Measurements from ENCODE around the gene SPECC1L. TPM values are rescaled to one million over a fixed set of nuclear protein-coding genes. Genes with fewer than 3 reads are reported as not detected.
"Not testable (repeated sequence)": the region's sequence is repeated elsewhere in the genome, so short reads cannot be mapped to it uniquely, and the experiment has no call there.

SPECC1L gene
- total RNA-seq, 1 donor from 2014 or later = 39.6 TPM

DNA sequence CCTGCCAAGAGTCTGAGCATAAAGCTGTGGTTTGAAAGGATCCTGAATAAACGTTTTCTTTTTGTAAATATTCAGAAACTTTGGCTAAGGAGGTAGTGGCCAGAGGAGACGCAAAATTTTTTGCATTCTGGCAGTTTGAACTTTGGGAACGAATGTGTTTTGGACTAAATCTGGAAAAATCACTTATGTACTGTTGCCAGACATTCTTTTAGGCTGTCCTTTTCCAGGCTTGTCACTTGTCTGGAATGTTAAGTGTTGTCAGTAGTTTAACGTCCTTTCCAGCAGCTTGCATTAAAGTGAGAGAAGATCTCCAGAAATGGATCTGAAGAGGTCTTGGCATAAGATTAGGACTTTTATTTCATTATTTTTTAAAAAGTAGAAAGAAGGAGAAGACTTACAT, 18.5 kb downstream of the SPECC1L start:
- peak; percentile 82 for DNase-seq

DNA sequence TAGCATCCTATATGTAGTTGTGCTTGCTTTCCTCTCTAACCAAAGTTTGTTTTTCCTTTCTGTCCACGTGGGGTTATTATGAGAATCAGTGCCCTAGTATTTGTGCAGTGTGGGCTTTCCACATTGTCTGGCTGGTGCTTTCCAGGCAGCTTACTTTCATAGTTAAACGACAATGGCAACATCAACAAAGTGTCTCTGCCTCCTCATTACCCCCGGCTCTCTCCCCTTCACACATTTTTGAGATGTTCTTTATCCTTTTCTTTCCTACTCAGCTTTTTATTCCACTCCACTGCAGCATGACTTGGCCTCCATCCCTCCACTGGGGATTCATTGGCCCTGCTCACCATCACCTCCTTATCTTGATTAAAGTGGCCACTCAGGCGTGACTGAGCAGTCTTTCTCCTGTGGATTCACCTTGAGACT, 19.1 kb downstream of the SPECC1L start:
- peak; percentile 7 for DNase-seq

DNA sequence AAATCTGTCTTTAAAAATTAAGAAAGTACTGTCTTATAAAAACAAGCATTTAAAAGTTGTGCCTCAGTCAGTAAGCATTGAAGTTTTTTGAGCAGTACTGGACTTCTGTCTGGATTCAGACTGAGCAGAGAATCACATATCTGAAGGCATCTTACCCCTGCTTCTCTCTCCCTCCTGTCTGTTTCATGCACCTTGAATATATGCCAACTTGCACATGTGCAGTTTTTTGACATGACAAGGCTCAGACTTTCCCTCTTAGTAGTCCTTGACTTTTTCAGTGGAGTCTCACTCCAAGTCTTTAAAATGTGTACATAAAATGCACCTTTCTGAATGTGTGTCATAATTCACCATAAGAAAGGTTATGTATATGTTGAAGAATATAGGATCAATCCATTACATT, 19.8 kb downstream of the SPECC1L start:
- peak; percentile 22 for DNase-seq

DNA sequence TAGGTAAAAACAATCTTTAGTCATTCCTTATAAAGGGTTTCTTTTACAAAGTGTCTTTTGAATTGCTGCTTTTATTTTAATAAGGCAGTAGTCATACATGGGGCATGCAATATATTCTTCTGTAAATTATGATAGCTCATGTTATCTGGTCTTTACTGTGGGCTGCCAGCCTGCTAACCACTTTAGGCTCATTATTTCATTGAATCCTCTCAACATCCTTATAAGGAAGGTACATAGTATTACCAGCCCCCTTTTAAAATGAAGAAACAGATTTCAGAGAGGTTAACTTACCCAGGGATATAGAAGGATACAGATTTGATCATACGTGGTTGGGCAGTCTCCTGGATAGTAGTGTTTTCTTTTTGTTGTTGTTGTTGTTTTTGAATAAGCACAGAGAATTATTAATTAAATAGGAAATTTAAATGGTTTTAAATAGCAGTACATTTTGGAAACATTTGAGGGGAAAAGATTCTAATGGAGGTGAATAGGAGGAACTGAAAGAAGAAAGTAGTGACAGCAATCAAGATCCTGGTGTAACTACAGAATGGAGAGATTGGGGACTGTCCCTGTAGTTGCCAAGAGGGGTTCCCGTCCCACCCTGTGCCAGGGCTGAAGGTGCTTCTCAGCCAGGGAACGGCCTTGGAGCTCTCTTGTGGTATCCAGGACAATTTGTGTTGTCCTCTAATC, 21.0 kb downstream of the SPECC1L start:
- DNase-seq = no peak

DNA sequence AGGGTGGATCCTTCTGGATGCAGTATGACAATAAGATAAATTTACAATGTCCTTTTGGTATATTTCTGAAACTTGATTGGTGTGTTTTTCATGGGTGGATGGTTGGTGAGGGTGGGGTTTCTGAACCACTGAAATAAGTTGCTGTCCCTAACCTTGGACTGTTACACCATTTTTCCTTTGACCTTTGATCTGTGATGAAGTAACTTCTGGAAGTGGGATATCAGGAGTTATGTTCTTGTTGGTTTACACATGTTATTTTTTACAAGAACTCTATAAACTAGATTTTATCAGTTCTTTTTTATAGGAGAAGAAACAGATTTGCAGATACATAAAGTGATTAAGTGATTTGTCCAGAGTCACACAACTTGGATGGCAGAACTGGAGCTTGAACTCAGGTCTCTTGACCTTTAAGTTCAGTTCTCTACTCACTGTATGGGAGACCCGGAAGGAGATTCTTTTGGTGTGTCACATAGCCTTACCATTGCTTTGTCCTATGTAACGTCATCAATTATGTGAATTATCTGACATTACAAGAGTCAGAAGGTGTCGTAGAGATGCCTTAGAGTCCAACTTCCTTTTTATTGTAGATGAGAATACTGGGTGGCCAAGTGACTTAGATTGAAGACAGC, 21.7 kb downstream of the SPECC1L start:
- DNase-seq = not testable (repeated sequence)

DNA sequence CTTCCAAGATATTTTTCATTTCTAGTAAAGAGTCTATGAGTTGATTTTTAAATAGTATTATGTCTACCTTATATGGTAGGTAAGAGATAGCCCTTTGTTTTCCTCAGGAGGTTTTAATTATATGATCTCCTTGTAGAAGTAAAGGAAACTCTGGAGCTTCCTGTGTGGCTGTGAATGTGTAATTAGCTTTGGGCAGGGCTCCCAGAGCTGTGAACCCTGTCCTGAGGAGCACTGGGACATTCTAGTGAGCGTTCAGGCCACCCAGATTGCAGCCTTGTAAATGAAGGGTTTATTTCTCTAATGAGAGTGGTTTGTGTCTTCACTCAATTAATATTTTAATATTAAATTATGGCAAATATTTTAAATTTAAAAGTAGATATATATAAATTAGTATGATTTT, 24.3 kb downstream of the SPECC1L start:
- not testable (repeated sequence) for DNase-seq

DNA sequence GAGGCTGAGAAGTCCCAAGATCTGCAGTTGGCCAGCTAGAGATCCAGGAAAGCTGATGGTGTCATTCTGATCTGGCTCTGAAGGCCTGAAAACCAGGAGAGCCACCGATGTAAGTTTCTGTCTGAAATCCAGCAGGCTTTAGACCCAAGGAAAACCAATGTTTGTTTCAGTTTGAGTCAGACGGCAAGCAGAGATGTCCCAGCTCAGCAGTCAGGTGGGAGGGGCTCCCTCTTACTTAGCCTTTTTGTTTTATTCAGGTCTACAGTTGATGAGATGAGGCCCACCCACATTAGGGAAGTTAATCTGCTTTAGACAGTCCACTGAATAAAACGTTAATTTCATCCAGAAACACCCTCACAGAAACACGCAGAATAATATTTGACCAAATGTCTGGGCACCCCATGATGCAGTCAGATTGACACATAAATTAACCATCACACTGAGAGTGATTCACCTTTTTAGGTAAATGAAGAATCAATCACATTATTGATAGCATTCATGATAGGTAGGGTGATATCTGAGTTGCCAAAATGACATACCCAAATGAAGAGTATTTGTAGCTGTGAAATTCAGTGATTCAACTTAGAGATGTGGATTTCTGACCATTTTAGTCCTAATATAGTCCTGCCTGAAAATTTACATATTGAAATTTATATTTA, 28.0 kb downstream of the SPECC1L start:
- DNase-seq = not testable (repeated sequence)

DNA sequence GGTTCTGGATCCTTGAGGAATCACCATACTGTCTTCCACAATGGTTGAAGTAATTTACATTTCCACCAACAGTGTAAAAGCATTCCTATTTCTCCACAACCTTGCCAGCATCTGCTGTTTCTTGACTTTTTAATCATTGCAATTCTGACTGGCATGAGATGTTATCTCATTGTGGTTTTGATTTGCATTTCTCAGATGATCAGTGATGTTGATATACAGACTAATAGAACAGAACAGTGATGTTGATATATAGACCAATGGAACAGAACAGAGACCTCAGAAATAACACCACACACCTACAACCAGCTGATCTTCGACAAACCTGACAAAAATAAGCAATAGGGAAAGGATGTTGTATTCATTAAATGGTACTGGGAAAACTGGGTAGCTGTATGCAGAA, 29.9 kb downstream of the SPECC1L start:
- DNase-seq = not testable (repeated sequence)

DNA sequence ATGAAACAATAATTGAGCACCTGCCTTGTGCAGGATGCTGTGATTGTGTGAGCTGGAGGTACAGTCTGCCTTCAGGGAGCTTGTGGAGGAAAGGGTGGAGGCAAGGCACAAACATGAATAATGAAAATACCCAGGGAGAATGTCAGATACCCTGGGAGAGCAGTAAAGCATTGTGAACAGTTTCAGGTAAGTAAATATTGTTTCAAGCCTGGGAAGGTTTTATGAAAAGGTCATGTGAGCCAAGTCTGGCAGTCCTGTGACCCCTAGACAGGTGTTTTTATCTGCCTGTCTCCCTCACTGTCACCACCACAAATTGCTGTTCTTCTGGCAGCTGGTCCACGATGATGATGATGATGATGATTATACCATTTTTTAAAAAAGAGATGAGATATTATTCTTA, 32.0 kb downstream of the SPECC1L start:
- no peak for DNase-seq

DNA sequence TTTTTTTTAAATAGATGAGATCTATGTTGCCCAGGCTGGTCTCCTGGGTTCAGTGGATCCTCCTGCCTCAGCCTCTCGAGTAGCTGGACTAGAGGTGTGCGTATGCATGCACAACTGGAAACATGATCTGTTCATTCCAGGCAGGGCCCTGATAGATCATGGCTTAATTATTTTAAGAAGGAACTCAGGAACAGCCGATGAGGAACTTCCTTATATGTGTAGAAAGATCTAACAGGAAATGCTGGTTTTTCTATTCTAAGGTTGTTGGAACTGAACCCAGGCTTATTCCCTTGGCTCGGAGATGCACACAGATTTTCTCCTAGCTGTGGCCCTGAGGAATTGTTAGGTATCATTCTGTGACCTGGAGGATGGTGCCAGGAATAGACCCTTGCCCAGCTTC, 32.4 kb downstream of the SPECC1L start:
- DNase-seq = no peak

DNA sequence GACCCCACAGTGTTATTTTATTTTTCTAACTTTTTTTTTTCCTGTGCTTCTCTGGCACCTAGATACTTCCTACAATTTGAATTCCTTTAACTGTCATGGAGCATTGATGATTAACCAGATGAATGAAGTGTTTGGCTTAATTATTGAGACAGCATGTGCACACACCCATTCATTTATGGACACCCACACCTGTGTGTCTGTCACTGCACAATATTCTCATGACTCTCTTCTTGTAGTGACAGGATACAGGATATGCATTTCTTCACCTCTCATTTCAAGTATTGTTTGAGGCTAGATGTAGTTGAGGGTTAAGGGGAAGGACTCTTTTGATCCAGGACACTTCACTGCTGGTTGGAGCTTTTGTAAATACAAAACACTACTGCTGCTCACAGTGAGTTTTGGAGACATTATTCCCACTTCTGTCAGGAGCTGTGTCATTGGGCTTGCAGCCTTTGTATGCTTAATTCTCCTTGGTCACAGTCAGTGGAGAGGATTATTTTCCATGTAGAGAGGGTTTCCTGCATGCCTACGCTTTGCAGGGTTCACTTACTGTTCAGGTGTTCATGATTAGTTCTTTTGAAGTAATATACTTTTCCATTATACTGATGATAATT, 33.5 kb downstream of the SPECC1L start:
- DNase-seq = no peak

DNA sequence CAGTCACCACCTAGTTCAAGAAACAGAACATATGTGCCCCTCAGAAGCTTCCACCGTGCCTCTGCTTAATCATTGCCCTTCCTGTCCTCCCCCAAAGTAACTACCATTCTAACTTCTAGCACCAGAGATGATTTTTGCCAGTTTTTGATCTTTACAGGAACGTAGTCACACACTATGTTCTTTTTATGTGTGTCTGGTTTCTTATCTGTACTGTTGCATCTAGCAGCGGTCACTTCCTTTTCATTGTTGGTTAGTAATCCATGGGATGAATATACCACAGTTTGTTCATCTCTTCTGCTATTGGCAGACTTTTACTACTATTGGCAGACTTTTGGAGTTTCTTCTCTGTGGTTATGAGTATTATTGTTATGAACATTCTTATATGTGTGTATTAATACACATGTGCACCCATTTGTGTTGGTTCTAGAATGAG, 34.6 kb downstream of the SPECC1L start:
- no peak for DNase-seq

DNA sequence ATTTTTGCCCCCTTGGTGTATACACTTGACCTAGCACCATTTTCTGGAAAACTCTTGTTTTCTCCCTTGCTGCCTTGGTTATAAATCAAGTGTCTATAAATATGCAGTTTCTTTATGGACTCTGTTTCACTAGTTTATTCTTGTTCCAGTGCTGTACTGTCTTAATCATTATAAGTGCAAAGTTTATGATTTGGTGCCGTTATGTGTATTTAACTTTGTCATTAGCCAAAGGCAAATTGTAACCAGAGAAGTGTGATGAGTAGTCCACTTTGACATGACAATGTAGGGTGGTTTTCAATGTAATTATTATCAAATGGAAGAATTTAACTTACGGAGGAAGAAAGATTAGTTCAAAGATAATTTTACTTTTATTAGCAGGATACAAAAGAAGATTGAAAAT, 40.3 kb downstream of the SPECC1L start:
- no peak for DNase-seq

DNA sequence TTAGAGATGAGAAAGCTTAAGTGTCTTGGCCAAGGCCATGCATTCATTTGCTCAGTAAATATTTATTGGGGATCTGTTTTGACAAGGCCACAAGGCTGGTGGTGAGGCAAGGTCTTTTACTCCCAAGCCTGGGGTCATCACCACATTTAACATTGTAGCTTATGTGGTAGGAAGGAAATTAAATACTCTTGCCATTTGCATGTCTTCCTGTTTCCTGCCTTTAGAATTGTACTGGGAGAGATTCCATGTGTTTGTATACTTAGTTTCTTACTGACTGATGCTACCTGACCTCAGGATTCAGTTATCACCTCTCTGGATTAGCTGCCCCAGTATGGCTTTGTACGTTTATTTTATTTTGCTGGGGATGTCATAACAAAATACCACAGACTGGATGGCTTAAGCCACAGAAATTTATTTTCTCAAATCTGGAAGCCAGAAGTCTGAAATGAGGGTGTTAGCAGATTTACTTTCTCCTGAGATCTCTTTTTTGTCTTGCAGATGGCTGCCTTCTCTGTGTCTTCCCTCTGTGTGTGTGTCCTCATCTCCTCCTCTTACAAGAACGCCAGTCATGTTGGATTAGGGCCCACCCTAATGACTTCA, 44.8 kb downstream of the SPECC1L start:
- DNase-seq = no peak

DNA sequence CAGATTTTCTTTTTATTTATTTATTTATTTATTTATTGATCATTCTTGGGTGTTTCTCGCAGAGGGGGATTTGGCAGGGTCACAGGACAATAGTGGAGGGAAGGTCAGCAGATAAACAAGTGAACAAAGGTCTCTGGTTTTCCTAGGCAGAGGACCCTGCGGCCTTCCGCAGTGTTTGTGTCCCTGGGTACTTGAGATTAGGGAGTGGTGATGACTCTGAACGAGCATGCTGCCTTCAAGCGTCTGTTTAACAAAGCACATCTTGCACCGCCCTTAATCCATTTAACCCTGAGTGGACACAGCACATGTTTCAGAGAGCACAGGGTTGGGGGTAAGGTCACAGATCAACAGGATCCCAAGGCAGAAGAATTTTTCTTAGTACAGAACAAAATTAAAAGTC, 45.6 kb downstream of the SPECC1L start:
- DNase-seq = not testable (repeated sequence)

DNA sequence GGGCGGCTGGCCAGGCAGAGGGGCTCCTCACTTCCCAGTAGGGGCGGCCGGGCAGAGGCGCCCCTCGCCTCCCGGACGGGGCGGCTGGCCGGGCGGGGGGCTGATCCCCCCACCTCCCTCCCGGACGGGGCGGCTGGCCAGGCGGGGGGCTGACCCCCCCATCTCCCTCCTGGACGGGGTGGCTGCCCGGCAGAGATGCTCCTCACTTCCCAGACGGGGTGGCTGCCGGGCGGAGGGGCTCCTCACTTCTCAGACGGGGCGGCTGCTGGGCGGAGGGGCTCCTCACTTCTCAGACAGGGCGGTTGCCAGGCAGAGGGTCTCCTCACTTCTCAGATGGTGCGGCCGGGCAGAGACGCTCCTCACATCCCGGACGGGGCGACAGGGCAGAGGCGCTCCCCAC, 46.9 kb downstream of the SPECC1L start:
- not testable (repeated sequence) for DNase-seq

DNA sequence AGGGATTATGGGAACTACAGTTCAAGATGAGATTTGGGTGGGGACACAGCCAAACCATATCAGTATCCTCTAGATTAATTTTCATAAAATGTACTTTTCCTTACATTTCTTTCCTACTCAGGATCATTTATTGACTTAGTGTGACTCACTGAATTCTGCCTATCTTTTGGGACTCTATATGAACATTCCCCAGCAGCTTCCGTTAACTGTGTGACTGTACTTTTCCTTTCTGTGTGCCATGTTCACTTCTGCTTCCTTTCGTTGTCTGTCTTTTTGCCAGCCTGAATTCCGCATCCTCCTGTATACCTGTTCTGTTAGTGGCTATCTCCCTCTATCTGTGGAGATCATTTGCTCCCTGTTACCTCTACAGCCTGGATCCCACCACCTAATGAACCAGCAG, 48.8 kb downstream of the SPECC1L start:
- DNase-seq = no peak

DNA sequence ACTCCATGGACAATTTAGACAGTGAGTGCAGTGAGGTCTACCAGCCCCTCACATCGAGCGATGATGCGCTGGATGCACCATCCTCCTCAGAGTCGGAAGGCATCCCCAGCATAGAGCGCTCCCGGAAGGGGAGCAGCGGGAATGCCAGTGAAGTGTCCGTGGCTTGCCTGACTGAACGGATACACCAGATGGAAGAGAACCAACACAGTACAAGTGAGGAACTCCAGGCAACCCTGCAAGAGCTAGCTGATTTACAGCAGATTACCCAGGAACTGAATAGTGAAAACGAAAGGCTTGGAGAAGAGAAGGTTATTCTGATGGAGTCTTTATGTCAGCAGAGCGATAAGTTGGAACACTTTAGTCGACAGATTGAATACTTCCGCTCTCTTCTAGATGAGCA, 51.4 kb downstream of the SPECC1L start:
- no peak for DNase-seq

DNA sequence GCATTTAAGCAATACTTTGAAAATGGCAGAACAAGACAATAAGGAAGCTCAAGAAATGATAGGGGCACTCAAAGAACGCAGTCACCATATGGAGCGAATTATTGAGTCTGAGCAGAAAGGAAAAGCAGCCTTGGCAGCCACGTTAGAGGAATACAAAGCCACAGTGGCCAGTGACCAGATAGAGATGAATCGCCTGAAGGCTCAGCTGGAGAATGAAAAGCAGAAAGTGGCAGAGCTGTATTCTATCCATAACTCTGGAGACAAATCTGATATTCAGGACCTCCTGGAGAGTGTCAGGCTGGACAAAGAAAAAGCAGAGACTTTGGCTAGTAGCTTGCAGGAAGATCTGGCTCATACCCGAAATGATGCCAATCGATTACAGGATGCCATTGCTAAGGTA, 51.9 kb downstream of the SPECC1L start:
- DNase-seq = no peak

DNA sequence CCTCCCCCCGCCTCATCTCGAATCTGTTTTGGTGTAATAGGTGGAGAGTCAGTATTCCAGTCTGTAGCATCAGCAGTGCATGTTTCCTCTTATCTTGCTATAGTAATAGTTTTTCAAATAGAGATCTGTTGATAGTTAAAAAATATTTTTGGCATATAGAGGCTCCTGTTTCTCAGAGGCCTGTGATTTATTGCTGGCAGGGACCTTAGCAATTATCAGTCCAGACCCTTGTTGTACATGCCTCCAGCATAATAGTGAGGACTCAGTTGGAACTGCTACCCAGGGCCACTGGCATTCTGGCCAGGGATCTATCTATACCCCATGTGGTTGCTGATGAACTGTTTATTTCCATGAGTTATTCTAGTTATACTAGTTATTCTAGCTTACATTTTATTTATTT, 52.6 kb downstream of the SPECC1L start:
- DNase-seq = no peak

DNA sequence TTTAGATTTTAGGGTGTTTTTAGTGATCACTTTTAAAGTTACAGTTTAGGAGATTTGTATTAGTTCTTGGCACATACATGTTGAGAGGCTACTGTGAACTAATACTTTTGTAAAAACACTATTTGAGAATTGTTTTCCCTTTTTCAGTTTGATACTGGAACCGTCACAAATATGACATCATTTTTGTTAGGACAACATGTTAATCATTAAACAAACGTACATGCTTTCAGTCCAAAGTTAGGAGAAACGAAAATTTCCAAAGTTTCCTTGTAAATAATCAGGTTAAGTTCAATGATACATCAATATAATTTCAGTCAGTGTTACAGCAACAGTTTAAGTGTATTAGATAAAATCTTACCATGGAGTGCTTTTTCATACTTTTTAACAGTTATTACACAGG, 53.1 kb downstream of the SPECC1L start:
- DNase-seq = no peak

DNA sequence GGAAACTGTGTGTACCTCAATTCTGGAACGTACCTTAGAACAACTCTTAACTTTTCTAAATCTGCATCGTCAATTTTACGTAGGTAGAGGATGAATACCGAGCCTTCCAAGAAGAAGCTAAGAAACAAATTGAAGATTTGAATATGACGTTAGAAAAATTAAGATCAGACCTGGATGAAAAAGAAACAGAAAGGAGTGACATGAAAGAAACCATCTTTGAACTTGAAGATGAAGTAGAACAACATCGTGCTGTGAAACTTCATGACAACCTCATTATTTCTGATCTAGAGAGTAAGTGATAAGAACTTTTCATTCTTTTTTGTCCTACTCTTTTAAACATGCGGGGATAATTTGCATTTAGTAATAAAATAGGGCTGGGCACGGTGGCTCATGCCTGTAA, 53.5 kb downstream of the SPECC1L start:
- no peak for DNase-seq
